ENCODE data around the gene RBPJ.
"Not testable (repeated sequence)": the region's sequence is repeated elsewhere in the genome, so short reads cannot be mapped to it uniquely, and the experiment has no call there.

Gene RBPJ

GRCh38 chr4:26302031-26302899 lies 18.5 kb upstream of the RBPJ start:
- no peak for DNase-seq

- no peak for DNase-seq
Measured at GRCh38 chr4:26303008-26303407, 17.8 kb upstream of the RBPJ start.

GRCh38 chr4:26307037-26307800 lies 13.6 kb upstream of the RBPJ start:
- peak; percentile 53 for DNase-seq

- no peak for DNase-seq
Measured at GRCh38 chr4:26308568-26308967, 12.2 kb upstream of the RBPJ start.

GRCh38 chr4:26310264-26310663 lies 10.6 kb upstream of the RBPJ start:
- DNase-seq, result no peak

- DNase-seq, result no peak
Measured at GRCh38 chr4:26311633-26312032, 9.2 kb upstream of the RBPJ start.

GRCh38 chr4:26315316-26315932 lies 5.4 kb upstream of the RBPJ start:
- DNase-seq, result not testable (repeated sequence)

- no peak for DNase-seq
Measured at GRCh38 chr4:26317766-26318165, 3.0 kb upstream of the RBPJ start.

GRCh38 chr4:26319467-26319948 lies 1.3 kb upstream of the RBPJ start:
- peak; percentile 96 for DNase-seq

- DNase-seq, result no peak
Measured at GRCh38 chr4:26319949-26320537, 771 bp upstream of the RBPJ start.

- peak; percentile 20 for DNase-seq
Measured at GRCh38 chr4:26321373-26322221, 783 bp downstream of the RBPJ start.

GRCh38 chr4:26322346-26322745 lies 1.5 kb downstream of the RBPJ start:
- DNase-seq, result no peak

- no peak for DNase-seq
Measured at GRCh38 chr4:26323821-26324220, 3.0 kb downstream of the RBPJ start.

- DNase-seq, result no peak
Measured at GRCh38 chr4:26325191-26325590, 4.4 kb downstream of the RBPJ start.

GRCh38 chr4:26326791-26327190 lies 6.0 kb downstream of the RBPJ start:
- no peak for DNase-seq

- DNase-seq, result peak; percentile 48
Measured at GRCh38 chr4:26330186-26330787, 9.5 kb downstream of the RBPJ start.

GRCh38 chr4:26330946-26331345 lies 10.1 kb downstream of the RBPJ start:
- no peak for DNase-seq

GRCh38 chr4:26331380-26331950 lies 10.7 kb downstream of the RBPJ start:
- no peak for DNase-seq

- DNase-seq, result no peak
Measured at GRCh38 chr4:26334366-26334765, 13.6 kb downstream of the RBPJ start.

GRCh38 chr4:26337612-26338011 lies 16.8 kb downstream of the RBPJ start:
- DNase-seq, result no peak

GRCh38 chr4:26342328-26343037 lies 21.7 kb downstream of the RBPJ start:
- DNase-seq, result no peak

Measured in NCI-H2227 treated with DMSO at 0.1 percent for 48 hours (cell line).